NCI-H69 (cell line): Measurements from ENCODE around the gene GLP2R.
"Not testable (repeated sequence)": the region's sequence is repeated elsewhere in the genome, so short reads cannot be mapped to it uniquely, and the experiment has no call there.

Source experiments
- DNase-seq: peaks from one replicate; lab custom pipeline; 2025; lab: John Stamatoyannopoulos, UW

Gene GLP2R

GRCh38 chr17:9825641-9826150, at the start of gene GLP2R:
Gene GLP2R, plus strand, starts transcription at chr17:9825924. Its CDS starts 140 bp downstream, at chr17:9826064.
- no peak for DNase-seq

DNA sequence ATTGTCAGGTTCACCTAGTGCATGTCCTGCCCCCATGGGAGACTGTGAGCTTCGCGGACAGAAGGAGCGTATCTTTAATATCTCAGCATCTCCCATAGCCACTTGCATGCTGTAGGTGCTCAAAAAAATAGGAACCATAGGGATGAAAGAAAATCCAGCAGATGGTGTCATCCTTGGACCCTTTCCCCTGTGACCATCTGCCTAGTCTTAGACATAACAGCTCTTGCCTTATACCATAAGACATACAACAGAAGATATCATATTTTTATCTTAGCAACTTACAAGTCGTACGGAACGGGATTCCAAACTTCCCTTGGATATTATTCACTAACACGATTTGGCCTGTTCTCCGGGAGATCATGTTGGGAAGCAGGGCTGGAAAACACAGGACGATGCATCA, 48.8 kb upstream of the GLP2R start:
- no peak for DNase-seq

- no peak for DNase-seq
Observed at GRCh38 chr17:9780552-9780951, 45.2 kb upstream of the GLP2R start.

DNA sequence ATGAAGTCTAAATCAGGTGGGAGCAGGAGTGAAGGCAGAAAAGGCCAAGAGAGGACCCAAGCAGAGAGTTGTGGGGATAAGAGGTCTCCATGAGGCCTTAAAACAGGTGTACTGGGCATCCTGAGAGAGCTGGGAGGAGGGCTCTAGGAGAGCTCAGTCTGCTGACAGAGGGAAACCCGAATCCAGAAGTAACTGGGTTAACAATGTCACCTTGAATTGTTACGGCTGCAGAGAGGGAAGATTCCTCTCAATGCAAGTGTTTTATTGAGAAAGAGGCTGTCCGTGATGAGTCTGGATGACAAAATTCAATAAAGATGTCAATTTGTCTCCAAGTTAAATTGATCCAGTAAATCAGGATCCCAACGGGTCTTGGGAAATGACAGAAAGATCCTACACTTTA, 42.7 kb upstream of the GLP2R start:
- no peak for DNase-seq

DNA sequence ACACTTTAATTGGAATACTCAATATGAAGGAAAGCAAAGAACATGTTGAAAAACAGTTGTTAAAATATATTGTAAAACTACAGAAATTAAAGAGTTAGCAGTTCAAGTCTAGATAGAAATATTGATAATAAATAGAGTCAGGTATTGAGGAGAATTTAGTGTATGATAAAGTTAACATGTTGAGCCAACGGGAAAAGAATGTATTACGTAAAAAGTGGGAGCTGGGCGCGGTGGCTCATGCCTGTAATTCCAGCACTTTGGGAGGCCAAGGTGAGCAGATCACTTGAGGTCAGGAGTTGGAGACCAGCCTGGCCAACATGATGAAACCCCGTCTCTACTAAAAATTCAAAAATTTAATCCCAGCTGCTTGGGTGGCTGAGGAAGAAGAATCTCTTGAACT, 42.3 kb upstream of the GLP2R start:
- not testable (repeated sequence) for DNase-seq

- DNase-seq, result no peak
Observed at GRCh38 chr17:9784544-9784943, 41.2 kb upstream of the GLP2R start.

DNA sequence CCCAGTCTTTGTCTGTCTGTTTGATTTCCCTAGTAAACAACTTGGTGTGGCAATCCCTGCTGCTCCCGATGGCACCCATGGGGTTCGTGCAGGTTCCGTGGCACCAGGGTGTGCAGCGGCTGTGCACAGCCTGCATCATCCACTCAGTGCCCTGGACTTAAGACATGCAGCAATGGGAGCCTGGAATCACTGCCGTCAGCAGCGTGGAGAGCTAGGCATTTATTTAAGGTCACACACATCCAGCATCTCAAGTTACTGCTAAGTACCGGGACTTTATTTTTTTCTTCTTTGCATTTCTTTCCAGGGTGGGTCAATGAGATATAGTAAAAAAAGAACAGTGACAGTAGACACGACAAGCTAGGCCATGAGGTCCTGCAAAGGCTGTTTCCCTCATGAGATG, 37.1 kb upstream of the GLP2R start:
- no peak for DNase-seq

GRCh38 chr17:9790316-9790715, 35.4 kb upstream of the GLP2R start:
- DNase-seq, result no peak

DNA sequence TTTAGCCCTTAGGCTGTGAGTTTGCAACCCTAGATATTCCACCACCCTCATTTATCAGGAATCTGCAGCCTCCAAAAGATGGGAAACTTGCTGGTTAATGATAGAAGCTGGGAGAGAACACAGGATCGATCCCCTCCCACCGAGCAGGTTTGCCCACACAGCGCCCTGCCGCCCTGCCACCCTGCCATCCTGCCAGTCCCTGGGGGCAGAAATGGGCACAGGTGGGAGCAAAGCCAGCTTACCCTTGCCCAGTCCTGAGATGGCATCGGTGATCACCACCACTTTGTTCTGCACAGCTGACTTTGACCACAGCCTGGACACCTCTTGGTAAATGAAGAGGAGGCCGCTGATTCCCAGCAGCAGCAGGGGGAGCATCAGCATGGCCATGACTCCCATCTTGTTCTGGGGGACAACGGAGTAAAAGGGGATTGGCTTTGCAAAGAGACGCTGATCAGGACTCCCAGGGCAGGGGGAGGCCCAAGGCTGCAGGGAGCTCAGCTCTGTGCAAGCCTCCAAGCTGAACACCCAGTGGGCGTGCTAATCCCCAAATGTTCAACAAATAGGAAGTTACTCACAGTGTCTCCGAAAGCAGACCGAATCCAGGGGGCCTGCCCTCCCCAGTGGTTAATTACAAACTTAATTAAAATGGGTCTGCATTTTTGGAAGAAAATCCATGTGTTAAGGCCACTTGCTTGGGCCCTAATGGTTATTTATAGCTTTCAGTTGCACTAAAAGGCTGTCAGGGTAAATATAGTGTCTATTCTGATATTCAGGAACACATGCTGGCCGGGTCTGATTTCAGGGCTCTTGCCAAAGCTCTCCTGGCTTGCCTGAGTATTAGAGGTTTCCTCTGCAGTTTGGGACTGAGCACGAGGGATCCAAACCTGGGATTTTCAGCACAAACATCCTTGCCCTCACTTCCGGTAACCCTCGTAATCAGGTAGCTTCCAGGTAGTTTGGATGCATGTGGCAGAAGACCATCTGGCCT, 34.5 kb upstream of the GLP2R start, which contains the start of gene DHRS7C:
Gene DHRS7C (minus strand): TSS at position 704 of the 988 bp plus-strand sequence. CDS start 308 bp downstream, at position 396.
- DNase-seq, result peak; percentile 3

GRCh38 chr17:9792181-9792840, 33.4 kb upstream of the GLP2R start:
- no peak for DNase-seq

- no peak for DNase-seq
Observed at GRCh38 chr17:9798008-9798407, 27.7 kb upstream of the GLP2R start.

DNA sequence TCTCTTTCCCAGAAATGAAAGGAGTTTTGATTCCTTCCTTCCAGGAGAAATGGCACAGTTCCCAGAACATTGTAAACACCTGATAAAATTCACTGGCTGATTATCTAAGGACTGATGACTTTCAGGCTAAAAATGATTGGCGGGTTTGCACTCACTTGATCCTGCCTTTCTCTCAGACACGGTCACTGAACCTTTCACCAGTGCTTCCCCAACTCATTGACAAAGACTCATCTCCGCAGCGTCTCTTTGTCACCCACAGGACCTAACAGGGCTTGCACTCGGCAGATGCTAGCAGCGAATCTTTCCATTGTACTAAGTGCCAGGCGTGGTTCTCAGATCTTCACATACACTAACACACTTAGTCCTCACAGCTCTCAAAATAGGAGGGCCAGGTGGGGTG, 27.0 kb upstream of the GLP2R start:
- DNase-seq, result peak; percentile 50

GRCh38 chr17:9801505-9801904, 24.2 kb upstream of the GLP2R start:
- DNase-seq, result no peak

DNA sequence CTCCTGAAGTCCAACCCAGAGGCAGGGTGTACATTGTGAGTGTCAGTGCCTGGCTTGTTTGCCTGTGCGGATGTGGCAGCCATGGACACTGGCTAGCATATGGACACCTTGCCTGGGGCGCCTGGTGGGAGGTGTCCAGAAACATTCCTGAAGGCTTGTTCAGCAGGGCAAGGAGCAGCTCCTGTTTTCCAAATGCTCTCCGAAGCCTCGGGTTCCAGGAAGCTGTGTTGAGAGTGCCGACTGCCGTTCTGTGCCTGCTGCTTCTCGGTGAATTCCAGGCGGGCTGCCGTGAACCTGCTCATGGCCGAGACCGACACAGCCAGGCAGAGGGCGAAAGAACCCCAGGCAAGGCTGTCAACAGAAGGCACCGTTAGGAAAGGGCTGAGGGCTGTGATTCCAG, 23.4 kb upstream of the GLP2R start:
- no peak for DNase-seq

GRCh38 chr17:9802697-9803096, 23.0 kb upstream of the GLP2R start:
- DNase-seq, result no peak

DNA sequence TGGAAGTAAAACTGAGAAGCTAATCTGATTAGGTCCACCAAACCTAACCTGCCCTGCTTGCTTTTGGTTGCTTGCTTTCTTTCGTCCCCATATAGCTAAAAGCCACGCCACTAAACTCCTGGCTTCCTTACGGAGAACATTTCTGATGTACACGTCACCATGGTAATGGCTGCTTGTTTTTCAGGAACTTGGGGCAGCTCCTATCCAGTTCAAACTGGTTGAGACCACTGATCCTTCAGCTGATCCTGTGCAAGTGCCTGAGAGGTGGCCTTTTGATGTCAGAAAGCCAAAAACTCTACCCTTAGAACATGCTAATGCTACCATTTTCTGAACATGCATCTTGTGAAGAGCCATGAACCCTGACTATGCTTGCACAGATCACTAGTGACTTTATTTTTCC, 20.0 kb upstream of the GLP2R start:
- DNase-seq, result no peak

- no peak for DNase-seq
Observed at GRCh38 chr17:9806699-9807098, 19.0 kb upstream of the GLP2R start.

GRCh38 chr17:9809409-9809808, 16.3 kb upstream of the GLP2R start:
- DNase-seq, result no peak

DNA sequence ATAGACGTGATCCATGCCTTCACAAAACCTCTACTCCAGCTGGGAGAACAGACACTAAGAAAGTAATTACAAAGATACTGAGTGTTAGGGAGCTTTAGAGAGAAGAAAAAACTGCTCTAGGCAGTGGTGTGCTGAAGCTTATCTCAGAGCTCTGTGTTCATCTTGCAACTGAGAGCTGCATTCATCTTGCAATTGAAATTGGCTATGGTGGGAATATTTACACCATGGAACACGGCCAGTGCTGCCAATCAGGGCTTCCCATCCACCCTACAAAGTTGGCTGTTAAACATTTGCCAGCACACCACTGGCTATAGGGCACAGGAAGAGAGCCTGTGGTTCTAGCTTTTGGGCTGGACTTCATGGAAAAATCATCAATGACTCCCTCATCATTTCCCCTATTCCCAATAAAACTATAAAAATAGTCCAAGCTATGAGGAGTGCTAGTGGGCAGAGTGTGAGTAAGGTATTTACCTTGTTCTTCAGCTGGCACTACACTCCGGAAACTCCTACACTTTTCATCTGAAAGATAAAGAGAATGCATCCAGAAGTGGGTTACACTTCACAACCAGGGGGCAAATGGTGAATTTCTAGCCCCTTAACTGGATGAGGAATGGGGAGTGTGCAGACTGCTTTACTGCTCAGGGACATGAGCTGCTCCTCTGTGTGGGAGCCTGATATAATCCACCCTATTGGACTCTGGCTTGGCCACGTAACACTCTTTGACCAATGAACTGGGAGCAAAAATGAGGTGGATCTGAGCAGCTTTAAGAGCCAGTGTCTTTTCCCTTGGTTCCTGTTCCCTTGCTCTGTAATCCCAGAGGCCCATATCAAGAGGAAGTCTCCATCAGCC, 15.4 kb upstream of the GLP2R start:
- DNase-seq, result no peak

GRCh38 chr17:9811086-9811485, 14.6 kb upstream of the GLP2R start:
- no peak for DNase-seq

DNA sequence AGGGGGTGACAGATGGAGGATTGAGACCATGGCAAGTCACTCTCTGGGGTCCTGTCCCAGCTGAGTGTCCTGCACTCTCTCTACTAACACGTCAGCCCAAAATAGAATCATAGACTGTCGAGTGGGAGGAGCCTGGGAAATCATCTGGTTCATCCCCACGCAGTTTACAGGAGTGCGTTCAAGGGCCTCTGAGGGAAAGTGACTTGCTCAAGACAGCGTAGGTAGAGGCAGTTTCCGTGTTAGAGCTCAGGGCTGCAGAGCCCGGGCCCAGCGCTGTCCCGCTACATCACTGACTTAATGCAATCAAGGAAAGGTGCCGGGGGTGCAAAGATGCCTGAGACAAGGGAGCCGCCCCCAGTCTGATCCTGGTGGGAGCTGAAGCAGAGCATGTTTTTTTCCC, 14.2 kb upstream of the GLP2R start:
- DNase-seq, result no peak

DNA sequence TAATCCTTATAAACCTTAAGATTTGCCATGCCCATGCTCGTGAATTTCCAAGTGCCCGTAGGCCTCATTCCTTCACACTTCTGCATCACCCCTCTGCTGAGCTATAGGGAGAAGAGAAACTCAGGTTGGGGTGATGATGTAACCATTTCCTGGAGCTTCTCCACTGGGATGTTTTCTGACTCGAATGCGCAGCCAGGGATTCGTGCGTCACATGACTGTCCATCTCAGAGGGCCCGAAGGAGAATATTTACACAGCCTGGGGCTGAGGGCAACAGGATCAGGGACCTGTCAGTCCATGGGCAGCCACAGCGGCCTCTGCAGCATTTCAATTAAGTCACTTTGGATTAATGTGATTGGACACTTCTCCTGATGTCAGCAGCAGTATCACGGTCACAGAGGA, 12.6 kb upstream of the GLP2R start:
- no peak for DNase-seq
